Ovary (tissue), 9 donors: ENCODE results near the gene ABCA1. TPM values are rescaled to one million over a fixed set of nuclear protein-coding genes. Genes with fewer than 3 reads are reported as not detected.

Source experiments
- DNase-seq, 5 donors: peaks; one replicate each; pipeline ENCODE4 v3.0.0-alpha.2; 2019 to 2020
- H3K27ac ChIP-seq, 2 donors: fragments of 200-600 bp; one replicate each; pipeline versions ENCODE4 v1.5.1 to v1.8.0; 2019 to 2022
- H3K27me3 ChIP-seq: fragments of 200-600 bp; one replicate; pipeline ENCODE4 v1.8.0; 2022
- H3K36me3 ChIP-seq: fragments of 200-600 bp; sonication (generic); one replicate; pipeline ENCODE4 v1.5.1; 2019
- H3K4me1 ChIP-seq: one replicate; pipeline ENCODE4 v1.8.1; 2013; ENCODE audit warnings: mild to moderate bottlenecking, moderate library complexity; ENCODE audit not compliant: insufficient read depth
- H3K4me3 ChIP-seq: fragments of 200-600 bp; sonication (generic); one replicate; pipeline ENCODE4 v1.5.1; 2017
- H3K9me3 ChIP-seq, 2 donors: fragments of 200-600 bp in 1 of 2; sonication (generic) in 1 of 2; one replicate each; pipeline versions ENCODE4 v1.5.1 to v1.8.1; 2013 to 2019; ENCODE audit warnings: mild to moderate bottlenecking in 1 of 2, moderate library complexity in 1 of 2
- EP300 ChIP-seq: sonication (generic); formaldehyde crosslinking; IDR thresholded peaks from one replicate; pipeline ENCODE4 v1.6.1; 2017; ENCODE audit warnings: antibody characterized with exemption
- POLR2A ChIP-seq: fragments of 450-650 bp; IDR thresholded peaks from one replicate; pipeline ENCODE4 v1.6.1; 2017; ENCODE audit warnings: antibody characterized with exemption, mild to moderate bottlenecking, moderate library complexity
- WGBS, 3 donors: extraction: QIAGEN DNeasy Blood & Tissue Kit in 1 of 3; methylation state at CpG; one replicate each; pipeline versions ENCODE4 v1.1.5 to v1.1.7; 2013 to 2017; 5-methylcytosine and 5-hydroxymethylcytosine counted together
- intact Hi-C, 4 donors: fragments of 100-400 bp; cut with DNase I; formaldehyde crosslinking; loops; one replicate each; pipeline versions ENCODE4 v1.11.0 to v1.15.1; 2022 to 2023
- polyA plus RNA-seq, 2 donors: library from polyadenylated mRNA; stranded (reverse); fragments of 200-250 nt in 1 of 2; fragments of 350-450 nt in 1 of 2; fragmentation: Illumina TruSeq in 1 of 2; extraction: RNeasy Lipid Tissue Mini Kit (QIAGEN cat#74804) in 1 of 2; gene quantifications; one replicate each; pipeline ENCODE4 v1.2.3, GENCODE V29; 2013 to 2014
- total RNA-seq, 7 donors: library from RNA; depleted of rRNA in 2 of 7; stranded (reverse); fragments of >200 nt in 2 of 7; fragmentation: NEBNext Ultra II Directional in 3 of 7; extraction: Animal tissue kit (Norgen Biotek cat#: 25700) in 3 of 7; gene quantifications; one replicate each; pipeline versions ENCODE4 v1.1.0 to v1.2.4, GENCODE V29; 2016 to 2023
- TF ChIP-seq, protein P1 (sequence below), 3 donors: fragments of 450-650 bp in 2 of 3; fragments of 200-600 bp in 1 of 3; IDR thresholded peaks; one replicate each; pipeline versions ENCODE4 v1.5.1 to v1.8.0; 2016 to 2022; ENCODE audit warnings: antibody characterized with exemption in 3 of 3, mild to moderate bottlenecking in 1 of 3
- donor health status: DM: no; HTN: no; CAD: no; lungs with moderate emphysema.
- donor health status: DM: no; HTN: no; CAD: no.
- donor health status: Bipolar disorder and iron deficiency.
- donor health status: DM: yes; HTN: yes; CAD: no.
- donor health status: DM: no; HTN: no; CAD: no.
- donor health status: DM: yes; HTN: yes; CAD: no.

ABCA1 gene
- total and polyA plus RNA-seq, 9 donors: 7.4 to 24.5 (median 17.5) TPM

DNA sequence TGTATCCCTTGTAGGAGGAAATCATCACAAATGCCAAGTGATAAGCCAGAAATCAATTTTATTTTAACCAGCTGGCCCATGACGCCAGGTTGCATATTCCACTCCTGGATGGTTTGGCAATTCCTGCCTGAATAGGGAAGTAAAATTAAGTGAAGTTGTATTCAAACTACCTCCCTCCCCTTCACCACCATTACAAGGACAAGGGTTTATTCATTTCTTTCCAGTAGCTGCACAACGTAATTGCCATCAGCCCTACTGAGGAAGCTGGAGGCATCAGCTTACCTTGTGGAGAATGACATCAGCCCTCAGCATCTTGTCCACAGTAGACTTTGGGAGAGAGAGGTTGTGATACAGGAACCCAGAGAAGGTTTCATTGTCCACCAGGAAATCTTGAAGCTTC lies 66.6 kb downstream of the ABCA1 start:
- H3K9me3 ChIP-seq: no peaks in the 10 kb centered on the region
- DNase-seq: no peak
- no peak overlapping the region for H3K4me3 ChIP-seq
- H3K27ac ChIP-seq: no peak overlapping the region
- WGBS, 3 donors: 66 to 77% (median 74%) methylated on average over 2 of the region's 2 CpGs
- peaks cover 22% of the 10 kb centered on the region for H3K4me1 ChIP-seq
- no peaks in the 10 kb centered on the region for H3K27me3 ChIP-seq
- H3K36me3 ChIP-seq: no peaks in the 10 kb centered on the region
- intact Hi-C loops: loop anchor here in 3 of 4 donors (5.0 to 10.0 kb wide), 5 partner anchors 63 to 556 kb away; partner anchors contain the start of genes ABCA1 (in 2 of the 3) and SLC44A1 (in 1 of the 3)
- TF ChIP-seq, protein P1, sequence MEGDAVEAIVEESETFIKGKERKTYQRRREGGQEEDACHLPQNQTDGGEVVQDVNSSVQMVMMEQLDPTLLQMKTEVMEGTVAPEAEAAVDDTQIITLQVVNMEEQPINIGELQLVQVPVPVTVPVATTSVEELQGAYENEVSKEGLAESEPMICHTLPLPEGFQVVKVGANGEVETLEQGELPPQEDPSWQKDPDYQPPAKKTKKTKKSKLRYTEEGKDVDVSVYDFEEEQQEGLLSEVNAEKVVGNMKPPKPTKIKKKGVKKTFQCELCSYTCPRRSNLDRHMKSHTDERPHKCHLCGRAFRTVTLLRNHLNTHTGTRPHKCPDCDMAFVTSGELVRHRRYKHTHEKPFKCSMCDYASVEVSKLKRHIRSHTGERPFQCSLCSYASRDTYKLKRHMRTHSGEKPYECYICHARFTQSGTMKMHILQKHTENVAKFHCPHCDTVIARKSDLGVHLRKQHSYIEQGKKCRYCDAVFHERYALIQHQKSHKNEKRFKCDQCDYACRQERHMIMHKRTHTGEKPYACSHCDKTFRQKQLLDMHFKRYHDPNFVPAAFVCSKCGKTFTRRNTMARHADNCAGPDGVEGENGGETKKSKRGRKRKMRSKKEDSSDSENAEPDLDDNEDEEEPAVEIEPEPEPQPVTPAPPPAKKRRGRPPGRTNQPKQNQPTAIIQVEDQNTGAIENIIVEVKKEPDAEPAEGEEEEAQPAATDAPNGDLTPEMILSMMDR (IDR thresholded peaks at IDR 0.05): no peak
- no peak for TF ChIP-seq POLR2A
- TF ChIP-seq EP300: no peak

DNA sequence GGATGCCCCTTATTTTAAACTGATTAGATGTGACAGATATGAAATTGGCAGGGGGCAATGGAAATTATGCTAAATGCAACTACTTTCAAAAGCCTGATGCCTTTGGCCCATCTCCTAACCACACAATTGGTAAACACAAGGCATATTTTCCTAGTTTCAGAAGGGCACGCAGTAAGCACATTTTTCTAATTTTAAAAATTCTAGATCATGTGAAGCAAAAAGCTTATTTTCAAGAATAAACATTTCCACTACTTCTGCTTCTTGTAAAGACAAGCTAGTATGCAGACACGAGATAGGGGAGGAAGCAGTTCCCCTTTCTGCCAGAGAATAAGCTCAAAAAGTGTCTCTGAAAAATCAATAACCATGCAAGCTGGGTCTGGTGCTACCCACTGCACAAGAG lies 67.7 kb downstream of the ABCA1 start:
- H3K4me1 ChIP-seq: peaks cover 22% of the 10 kb centered on the region
- no peaks in the 10 kb centered on the region for H3K27me3 ChIP-seq
- H3K4me3 ChIP-seq: no peak overlapping the region
- TF ChIP-seq, protein P1 (IDR thresholded peaks at IDR 0.05): no peak
- TF ChIP-seq EP300 (no peak), POLR2A (no peak)
- intact Hi-C loops: loop anchor here in 3 of 4 donors (5.0 to 10.0 kb wide), 5 partner anchors 65 to 557 kb away; partner anchors contain the start of genes ABCA1 (in 2 of the 3) and SLC44A1 (in 1 of the 3)
- H3K27ac ChIP-seq: no peak overlapping the region
- H3K9me3 ChIP-seq: no peaks in the 10 kb centered on the region
- DNase-seq: no peak
- H3K36me3 ChIP-seq: no peaks in the 10 kb centered on the region
- WGBS, 3 donors: 6 to 18% (median 7%) methylated on average over 2 of the region's 2 CpGs

DNA sequence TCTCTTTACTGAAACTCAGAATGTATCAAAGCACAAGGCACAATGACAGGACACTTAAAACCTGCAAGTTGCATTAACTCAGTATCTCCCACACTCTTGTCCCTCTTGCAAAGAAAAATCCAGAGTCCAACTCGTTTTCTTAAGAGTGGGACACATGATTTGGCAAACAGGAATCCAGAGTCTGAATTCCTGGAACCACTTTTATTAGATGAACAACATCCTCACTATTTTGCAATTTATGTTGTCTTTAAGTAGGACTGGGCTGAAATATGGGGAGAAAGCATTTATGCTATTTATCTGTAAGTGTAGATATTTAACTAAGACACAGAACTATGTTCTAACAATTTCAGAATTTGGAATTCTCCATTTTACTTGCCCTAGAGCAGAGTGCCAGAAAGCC lies 69.1 kb downstream of the ABCA1 start:
- DNase-seq: no peak
- intact Hi-C loops: no loop called here
- H3K4me1 ChIP-seq: peaks cover 12% of the 10 kb centered on the region
- no peak overlapping the region for H3K4me3 ChIP-seq
- no peak overlapping the region for H3K27ac ChIP-seq
- H3K36me3 ChIP-seq: no peaks in the 10 kb centered on the region
- H3K9me3 ChIP-seq: no peaks in the 10 kb centered on the region
- no peak for TF ChIP-seq EP300
- 10 to 31% (median 12%) methylated on average over 1 of the region's 1 CpG for WGBS, 3 donors
- no peaks in the 10 kb centered on the region for H3K27me3 ChIP-seq

DNA sequence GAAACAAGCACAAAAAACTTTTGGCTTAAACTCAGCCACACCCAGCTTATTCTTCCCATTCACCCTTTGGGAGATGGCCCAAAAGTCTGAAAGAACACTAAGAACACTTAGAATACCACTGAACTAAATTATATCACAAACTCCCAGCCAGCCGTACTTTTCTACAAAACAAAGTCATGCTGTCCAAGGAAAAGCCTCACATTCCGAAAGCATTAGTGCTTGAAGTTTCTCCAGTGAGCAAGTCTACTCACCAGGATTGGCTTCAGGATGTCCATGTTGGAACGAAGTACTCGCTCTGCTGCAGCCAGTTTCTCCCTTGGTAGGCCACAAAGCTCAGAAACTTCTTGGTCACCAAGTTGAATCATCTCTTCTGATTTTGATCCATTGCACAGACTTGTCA lies 69.7 kb downstream of the ABCA1 start:
- DNase-seq: no peak
- intact Hi-C loops: no loop called here
- Histone ChIP-seq H3K27me3 (no peaks in the 10 kb centered on the region), H3K4me3 (no peak overlapping the region), H3K4me1 (peaks cover 10% of the 10 kb centered on the region), H3K36me3 (no peaks in the 10 kb centered on the region), H3K9me3 (no peaks in the 10 kb centered on the region), H3K27ac (no peak overlapping the region)
- WGBS, 3 donors: 18 to 39% (median 36%) methylated on average over 4 of the region's 4 CpGs
- TF ChIP-seq POLR2A (no peak), EP300 (no peak)
- TF ChIP-seq, protein P1 (IDR thresholded peaks at IDR 0.05): no peak

DNA sequence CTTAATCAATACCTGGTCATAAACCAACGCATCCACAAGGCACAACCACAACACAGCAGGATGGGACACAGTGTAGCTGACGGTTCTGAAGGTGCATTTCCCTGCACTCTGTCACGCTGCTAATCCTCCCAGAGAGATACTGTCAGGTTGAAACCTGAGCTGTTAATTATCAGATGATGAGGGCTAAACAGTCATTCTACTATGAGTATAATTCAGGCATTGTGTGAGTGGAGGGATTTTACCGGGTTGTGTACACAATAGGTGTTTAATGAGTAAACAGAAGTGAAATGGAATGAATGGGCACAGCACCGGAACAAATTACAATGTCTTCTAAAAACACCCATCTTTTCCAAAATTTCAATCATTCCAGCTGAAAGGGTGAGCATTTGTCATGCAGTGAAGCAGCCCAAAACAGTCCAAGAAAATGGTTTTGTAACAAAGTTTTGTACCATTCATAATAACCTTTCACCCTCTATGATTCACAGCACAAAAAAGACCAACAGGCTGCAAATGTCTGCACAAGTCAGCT lies 71.5 kb downstream of the ABCA1 start:
- H3K4me3 ChIP-seq: no peak overlapping the region
- H3K27me3 ChIP-seq: no peaks in the 10 kb centered on the region
- H3K9me3 ChIP-seq: no peaks in the 10 kb centered on the region
- peaks cover 10% of the 10 kb centered on the region for H3K4me1 ChIP-seq
- intact Hi-C loops: no loop called here
- TF ChIP-seq EP300: no peak
- TF ChIP-seq POLR2A: no peak
- TF ChIP-seq, protein P1 (IDR thresholded peaks at IDR 0.05): no peak
- DNase-seq: no peak
- no peaks in the 10 kb centered on the region for H3K36me3 ChIP-seq
- H3K27ac ChIP-seq: no peak overlapping the region
- 83 to 87% (median 84%) methylated on average over 5 of the region's 5 CpGs for WGBS, 3 donors
